HG02973 (cell line): Measurements from ENCODE around the gene ESR1.

ENCODE experiments used
- ATAC-seq: cut with Tn5 transposase; IDR thresholded peaks from one replicate; pipeline ENCODE4 v1.9.1; 2021; ENCODE audit warnings: moderate library complexity; ENCODE audit not compliant: unreplicated experiment

ESR1 gene

GRCh38 chr6:152167641-152168603 lies 360.4 kb downstream of the ESR1 start:
- ATAC-seq = no peak

DNA sequence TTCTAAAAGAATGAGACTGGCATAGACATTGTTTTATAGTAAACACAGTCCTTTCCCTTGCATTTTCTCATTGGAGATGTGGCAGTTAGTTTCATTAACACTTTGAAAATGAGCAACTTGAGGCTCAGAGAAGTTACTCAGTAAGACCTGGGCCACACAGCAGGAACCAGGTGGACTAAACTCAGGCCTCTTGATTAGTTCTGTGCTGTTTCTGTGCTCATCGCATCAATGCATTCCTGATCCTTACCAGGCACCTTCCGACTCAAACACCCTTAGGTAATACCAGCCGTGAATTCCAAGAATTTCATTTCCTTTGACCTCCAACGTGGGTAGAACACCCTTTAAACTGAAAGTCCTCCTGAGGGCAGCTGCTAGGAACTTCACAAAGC lies 362.8 kb downstream of the ESR1 start:
- no peak for ATAC-seq

GRCh38 chr6:152170702-152171667 lies 363.5 kb downstream of the ESR1 start:
- ATAC-seq = peak; percentile 96

GRCh38 chr6:152173321-152173720 lies 365.8 kb downstream of the ESR1 start:
- no peak for ATAC-seq

- ATAC-seq = no peak
These were observed 366.5 kb downstream of the ESR1 start for GRCh38 chr6:152173957-152174356.

DNA sequence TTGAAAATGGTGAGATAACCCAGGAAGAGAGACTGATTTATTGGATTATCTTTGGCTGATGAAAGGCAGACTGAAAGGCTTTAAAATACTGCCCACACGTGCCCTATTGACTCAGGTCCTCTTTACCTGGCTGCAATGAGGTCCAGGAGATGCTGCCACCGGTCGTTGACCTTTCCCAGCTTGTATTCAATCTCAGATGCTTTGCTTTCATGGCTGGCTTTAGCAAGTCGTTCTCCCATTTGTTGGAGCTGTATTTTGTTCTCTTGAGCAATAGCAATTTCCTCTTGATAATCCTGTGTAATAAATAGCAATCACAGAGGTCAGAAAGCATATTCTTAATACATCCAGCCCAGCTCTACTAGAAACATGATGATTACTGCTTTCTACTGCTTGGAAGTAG lies 368.8 kb downstream of the ESR1 start:
- no peak for ATAC-seq
